Cardiac muscle cell (in vitro differentiated cells and primary cell): Measurements from ENCODE around the gene NTSR1. TPM values are rescaled to one million over a fixed set of nuclear protein-coding genes. Genes with fewer than 3 reads are reported as not detected.

Experiments used
- DNase-seq, 2 donors: peaks; one replicate each; pipeline versions ENCODE4 v3.0.0 to v3.0.0-alpha.2; 2010 to 2017; ENCODE audit warnings: low read depth in 1 of 2, low spot score in 1 of 2
- H3K27ac ChIP-seq: fragments of 200-600 bp; sonication (generic); 2 replicates; pipeline ENCODE4 v1.5.1; 2016
- H3K27me3 ChIP-seq: fragments of 200-600 bp; sonication (generic); 2 replicates; pipeline ENCODE4 v1.6.0; 2016; ENCODE audit warnings: control low read depth
- H3K36me3 ChIP-seq: fragments of 200-600 bp; sonication (generic); 2 replicates; pipeline ENCODE4 v1.5.1; 2016; ENCODE audit warnings: control low read depth
- H3K4me1 ChIP-seq: fragments of 200-600 bp; sonication (generic); 2 replicates; pipeline ENCODE4 v1.8.1; 2017; ENCODE audit warnings: low read depth, mild to moderate bottlenecking, mixed run types
- H3K4me3 ChIP-seq: fragments of 200-600 bp; sonication (generic); 2 replicates; pipeline ENCODE4 v1.5.1; 2016; ENCODE audit warnings: mild to moderate bottlenecking
- H3K9me3 ChIP-seq: fragments of 200-600 bp; sonication (generic); 2 replicates; pipeline ENCODE4 v1.5.1; 2017; ENCODE audit warnings: low read depth, mild to moderate bottlenecking, control low read depth
- CTCF ChIP-seq: IDR thresholded peaks from 2 replicates; pipeline ENCODE4 v1.5.1; 2012; ENCODE audit warnings: low read depth, mild to moderate bottlenecking, low read length
- polyA plus RNA-seq: library from polyadenylated mRNA; unstranded; fragments of >200 nt; fragmentation: Nextera tagmentation; extraction: Ambion mirVana; gene quantifications from 2 replicates; pipeline ENCODE4 v1.2.1, GENCODE V29; 2016
- total RNA-seq: library from RNA; depleted of rRNA; stranded (reverse); fragments of >200 nt; gene quantifications from 2 replicates; pipeline ENCODE4 v1.2.3, GENCODE V29; 2016

Gene NTSR1
- total and polyA plus RNA-seq, 2 experiments from 2014 or later: 0.03 TPM; not detected in 1

DNA sequence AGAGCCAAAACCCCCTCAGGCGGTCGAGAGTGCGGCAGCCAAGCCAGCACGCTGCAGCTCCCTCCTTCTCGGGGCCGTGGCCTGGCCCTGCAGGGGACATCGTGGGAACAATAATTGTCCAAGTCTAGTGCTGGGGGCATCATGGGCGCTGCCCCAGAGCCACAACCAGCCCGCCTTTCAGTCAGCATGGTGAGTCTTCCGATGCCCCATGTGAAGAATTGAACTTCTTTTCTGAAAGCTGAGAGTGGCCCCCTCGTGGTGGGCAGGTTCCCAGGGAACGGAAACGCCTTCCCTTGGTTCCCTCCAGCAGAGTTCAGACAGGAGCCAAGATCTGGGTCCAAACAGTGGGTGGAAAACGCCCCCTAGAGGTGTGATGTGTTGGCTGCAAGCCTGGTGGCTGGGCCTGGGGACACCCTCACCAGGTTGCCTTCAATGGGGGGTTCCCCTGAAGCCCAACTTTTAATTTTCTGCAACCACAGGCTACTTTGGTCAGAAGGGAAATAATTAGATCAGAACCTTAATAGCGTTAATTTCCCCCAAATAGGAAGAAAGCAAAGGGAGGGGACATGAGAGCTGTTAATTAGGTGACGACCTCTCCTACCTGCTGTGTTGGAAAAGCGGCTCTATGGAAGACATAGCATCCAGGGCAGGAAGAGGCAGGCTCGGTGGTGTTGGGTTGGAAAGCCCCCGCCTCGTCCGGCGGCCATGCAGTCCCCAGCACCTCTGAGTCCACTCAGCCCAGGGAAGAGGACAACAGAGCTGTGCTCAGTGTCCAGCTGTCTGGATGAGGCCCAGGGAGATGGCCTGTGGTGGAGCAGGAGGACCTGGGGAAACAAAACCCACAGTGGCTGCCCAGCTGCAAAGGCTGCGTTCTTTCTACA lies 82.9 kb downstream of the NTSR1 start:
- no peaks in the 10 kb centered on the region for H3K9me3 ChIP-seq
- H3K4me3 ChIP-seq: no peak overlapping the region
- H3K27me3 ChIP-seq: no peaks in the 10 kb centered on the region
- H3K27ac ChIP-seq: no peak overlapping the region
- H3K36me3 ChIP-seq: no peaks in the 10 kb centered on the region
- H3K4me1 ChIP-seq: peaks cover 9% of the 10 kb centered on the region
- TF ChIP-seq CTCF: peak; percentile 99
- DNase-seq: peak; percentile 93 to 94

DNA sequence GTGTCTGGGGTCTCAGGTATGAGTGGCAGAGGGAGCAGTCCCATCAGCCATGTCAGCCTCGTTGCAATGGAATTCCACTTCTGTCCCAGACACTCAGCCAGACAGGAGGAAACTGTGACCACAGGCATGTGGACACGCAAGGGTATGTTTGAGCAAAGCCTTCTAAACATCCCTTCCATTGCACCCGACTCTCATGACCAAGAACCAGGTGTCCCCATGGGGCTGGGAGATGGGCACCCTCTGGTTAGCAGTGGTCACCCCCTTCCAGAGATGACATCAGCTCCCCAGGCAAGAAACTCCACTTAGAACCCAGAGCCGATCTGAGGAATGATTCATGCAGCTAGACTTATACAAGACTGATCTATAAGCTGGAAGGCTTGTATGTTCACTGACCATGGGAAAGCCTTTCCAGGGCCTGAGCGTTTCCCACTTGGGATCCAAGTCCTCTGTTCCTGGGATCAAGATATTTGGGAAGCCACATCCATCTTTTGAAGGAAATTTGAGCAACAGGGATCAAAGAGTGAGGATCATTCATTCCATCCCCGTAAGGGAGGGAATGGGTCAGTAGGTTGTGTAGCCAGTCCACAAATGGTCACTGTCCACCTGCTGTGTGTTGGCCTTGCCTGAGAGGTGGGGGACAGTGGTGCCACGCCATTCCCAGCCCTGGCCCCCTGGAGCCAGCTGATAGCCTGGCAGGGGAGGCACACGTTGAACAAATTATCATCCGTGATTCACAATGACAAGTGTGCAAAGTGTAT lies 83.7 kb downstream of the NTSR1 start:
- DNase-seq: no peak
- H3K4me1 ChIP-seq: peaks cover 8% of the 10 kb centered on the region

DNA sequence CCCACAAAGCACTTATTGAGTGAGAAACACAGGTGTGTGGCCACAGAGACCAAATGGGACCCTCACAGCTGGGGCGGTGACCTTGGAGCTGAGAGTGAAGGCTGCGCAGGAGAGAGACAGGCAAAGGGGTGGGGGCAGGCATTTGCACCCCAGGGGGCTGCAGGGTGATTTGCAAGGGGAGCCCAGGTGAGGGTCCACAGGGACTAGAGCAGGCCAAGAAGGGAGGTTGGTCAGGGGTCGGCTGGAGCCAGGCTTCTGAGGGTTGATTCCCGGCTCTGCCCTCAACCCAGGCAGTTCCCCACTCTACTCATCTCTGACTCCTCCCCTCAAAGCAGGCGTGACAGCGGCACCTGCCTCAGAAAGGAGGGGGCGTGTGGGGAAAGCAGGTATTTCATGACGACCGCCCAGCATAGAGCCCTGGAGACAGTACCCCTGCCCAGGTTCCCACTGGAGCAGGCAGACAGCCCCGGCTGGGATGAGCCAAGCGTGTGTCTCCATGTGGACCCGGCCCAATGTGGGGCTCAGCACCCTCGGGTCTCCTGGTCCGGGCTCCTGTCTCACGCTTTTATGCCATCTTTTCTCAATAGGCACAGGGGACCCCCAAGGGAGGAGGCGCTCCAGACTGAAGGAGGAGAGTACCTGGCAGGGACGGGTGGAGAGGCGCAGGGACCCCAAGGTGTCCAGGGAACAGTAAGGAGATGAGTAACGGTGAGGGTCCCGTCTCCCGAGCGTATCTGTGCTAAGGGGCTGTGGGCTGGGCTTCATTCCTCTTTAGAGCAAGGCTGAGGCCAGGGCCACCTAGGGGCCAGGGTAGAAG lies 84.5 kb downstream of the NTSR1 start:
- no peak overlapping the region for H3K27ac ChIP-seq

More for the DNA sequence above, 83.7 kb downstream of the NTSR1 start:
- H3K36me3 ChIP-seq: no peaks in the 10 kb centered on the region
- H3K9me3 ChIP-seq: no peaks in the 10 kb centered on the region
- no peak overlapping the region for H3K27ac ChIP-seq
- no peak for TF ChIP-seq CTCF
- H3K27me3 ChIP-seq: no peaks in the 10 kb centered on the region
- no peak overlapping the region for H3K4me3 ChIP-seq

GRCh38 chr20:62793757-62794006 lies 85.0 kb downstream of the NTSR1 start:
- TF ChIP-seq CTCF: no peak

More for the DNA sequence above, 84.5 kb downstream of the NTSR1 start:
- Histone ChIP-seq H3K36me3 (peaks cover 1% of the 10 kb centered on the region), H3K4me1 (peaks cover 8% of the 10 kb centered on the region), H3K9me3 (no peaks in the 10 kb centered on the region), H3K27me3 (no peaks in the 10 kb centered on the region), H3K4me3 (no peak overlapping the region)
- no peak for TF ChIP-seq CTCF
- no peak for DNase-seq

DNA sequence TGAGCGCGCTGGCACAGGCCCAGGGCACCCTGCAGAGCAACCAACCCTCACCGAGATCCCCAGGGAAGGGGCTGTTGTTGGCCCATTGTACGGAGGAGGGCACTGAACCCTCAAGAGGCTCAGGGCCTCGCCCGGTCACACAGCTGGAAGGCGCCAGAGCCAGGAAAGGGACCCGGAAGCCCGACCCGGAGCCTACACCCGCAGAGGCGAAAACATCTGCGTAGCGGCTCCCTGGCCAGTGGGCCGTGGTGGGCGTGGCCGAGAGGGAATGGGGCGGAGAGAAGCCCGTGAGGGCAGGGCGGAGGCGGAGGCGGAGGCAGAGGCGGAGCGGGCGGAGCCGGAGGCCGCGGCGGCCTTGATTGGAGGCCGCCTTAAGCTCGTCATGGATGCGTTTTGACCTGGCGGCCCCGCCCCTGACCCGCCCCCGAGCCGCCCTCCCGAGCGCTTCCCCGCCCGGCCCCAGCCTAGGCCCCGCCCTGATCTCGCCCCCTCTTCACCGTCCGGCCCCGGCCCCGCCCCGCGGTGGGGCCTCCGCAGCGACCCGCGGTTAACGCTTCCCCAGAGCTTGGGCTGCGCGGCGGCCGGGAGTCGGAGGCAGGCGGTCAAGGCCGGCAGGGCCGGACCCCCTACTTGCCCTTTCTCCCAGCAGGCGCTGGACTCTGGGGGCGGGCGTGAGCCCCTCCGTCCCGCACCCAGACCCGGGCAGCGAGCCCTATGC lies 85.5 kb downstream of the NTSR1 start:
- no peak for TF ChIP-seq CTCF
- no peak overlapping the region for H3K27ac ChIP-seq

More at GRCh38 chr20:62793757-62794006, 85.0 kb downstream of the NTSR1 start:
- no peak overlapping the region for H3K4me3 ChIP-seq
- no peaks in the 10 kb centered on the region for H3K27me3 ChIP-seq
- peaks cover 5% of the 10 kb centered on the region for H3K4me1 ChIP-seq
- no peak for DNase-seq
- H3K9me3 ChIP-seq: no peaks in the 10 kb centered on the region
- no peak overlapping the region for H3K27ac ChIP-seq
- peaks cover 7% of the 10 kb centered on the region for H3K36me3 ChIP-seq

More for the DNA sequence above, 85.5 kb downstream of the NTSR1 start:
- Histone ChIP-seq H3K36me3 (peaks cover 10% of the 10 kb centered on the region), H3K27me3 (no peaks in the 10 kb centered on the region), H3K9me3 (no peaks in the 10 kb centered on the region), H3K4me1 (peaks cover 5% of the 10 kb centered on the region), H3K4me3 (peak overlapping the region; percentile 91)
- peak; percentile 97 to 99 for DNase-seq
